H1 (cell line): ENCODE measurements around the gene SLC6A7. TPM values are rescaled to one million over a fixed set of nuclear protein-coding genes. Genes with fewer than 3 reads are reported as not detected.

Experiments
- CBX5 ChIP-seq: fragments of 300-800, 300-1000 bp; sonication (generic); IDR thresholded peaks from 2 replicates; pipeline ENCODE4 v1.7.1; 2016; ENCODE audit warnings: antibody characterized with exemption, low read length, low read depth
- FOSL1 ChIP-seq: IDR thresholded peaks from 2 replicates; pipeline ENCODE4 v1.6.1; 2011; ENCODE audit warnings: mild to moderate bottlenecking, low read depth, low read length, moderate library complexity; ENCODE audit not compliant: insufficient read depth
- SP1 ChIP-seq: IDR thresholded peaks from 2 replicates; pipeline ENCODE4 v1.6.1; 2011; ENCODE audit warnings: low read depth, low read length
- SRF ChIP-seq: IDR thresholded peaks from 2 replicates; pipeline ENCODE4 v1.6.1; 2011; ENCODE audit warnings: mild to moderate bottlenecking, low read depth, low read length, moderate library complexity
- YY1 ChIP-seq: IDR thresholded peaks from 2 replicates; pipeline ENCODE4 v1.6.1; 2011; ENCODE audit warnings: low read depth, mild to moderate bottlenecking, low read length
- polyA plus RNA-seq, 7 experiments: library from polyadenylated mRNA; depleted of rRNA in 3 of 7; stranded (reverse) in 5 of 7; unstranded in 2 of 7; fragments of >200 nt in 5 of 7; fragments of 200-250 nt in 2 of 7; gene quantifications; 1 replicate in 5 of 7; 2 replicates in 1 of 7; 4 replicates in 1 of 7; pipeline versions ENCODE4 v1.2.1 to v1.2.3, GENCODE V29; 2011 to 2013; ENCODE audit warnings: missing spikeins in 2 of 7, mixed read lengths in 2 of 7
- total RNA-seq: library from RNA; stranded (reverse); fragmentation: NEBNext Ultra II Directional; extraction: Animal tissue kit (Norgen Biotek cat#: 25700); gene quantifications from 2 replicates; pipeline ENCODE4 v1.2.1, GENCODE V29; 2021

The SLC6A7 gene
- total and polyA plus RNA-seq, 2 of the 8 experiments (the other 6 are each of a cell fraction or from before 2014, with no cell fraction given): 0.07 to 0.12 TPM

- TF ChIP-seq YY1 (no peak), CBX5 (no peak), FOSL1 (no peak), SRF (no peak), SP1 (no peak)
Observed at GRCh38 chr5:150235500-150235854, 45.6 kb downstream of the SLC6A7 start (continued).
